Activated CD4-positive, alpha-beta T cell treated with anti-CD3 and anti-CD28 coated beads for 48 hours (primary cell): ENCODE data around the gene NFIA.
A peak's percentile ranks its signal among the peaks of the same experiment; 100 is the strongest.
"Not testable (repeated sequence)": the region's sequence is repeated elsewhere in the genome, so short reads cannot be mapped to it uniquely, and the experiment has no call there.

Source experiments
- DNase-seq: peaks from one replicate; pipeline ENCODE4 v3.0.0-alpha.2; 2020

NFIA gene

GRCh38 chr1:61255358-61255703 lies 173.0 kb downstream of the NFIA start:
- DNase-seq, result no peak

- DNase-seq, result no peak
Observed at GRCh38 chr1:61259379-61260148, 177.2 kb downstream of the NFIA start.

- no peak for DNase-seq
Observed at GRCh38 chr1:61260171-61260570, 177.8 kb downstream of the NFIA start.

GRCh38 chr1:61261595-61261994 lies 179.2 kb downstream of the NFIA start:
- DNase-seq, result no peak

- DNase-seq, result no peak
Observed at GRCh38 chr1:61263905-61264824, 181.8 kb downstream of the NFIA start.

GRCh38 chr1:61264825-61265242 lies 182.5 kb downstream of the NFIA start:
- DNase-seq, result no peak

- DNase-seq, result no peak
Observed at GRCh38 chr1:61265665-61266064, 183.3 kb downstream of the NFIA start.

- no peak for DNase-seq
Observed at GRCh38 chr1:61266738-61267137, 184.4 kb downstream of the NFIA start.

- DNase-seq, result no peak
Observed at GRCh38 chr1:61268546-61269240, 186.3 kb downstream of the NFIA start.

- DNase-seq, result no peak
Observed at GRCh38 chr1:61269602-61270001, 187.2 kb downstream of the NFIA start.

GRCh38 chr1:61270107-61270506 lies 187.7 kb downstream of the NFIA start:
- DNase-seq, result no peak

- DNase-seq, result peak; percentile 29
Observed at GRCh38 chr1:61270761-61271411, 188.5 kb downstream of the NFIA start.

GRCh38 chr1:61271412-61271789 lies 189.0 kb downstream of the NFIA start:
- DNase-seq, result peak; percentile 5

- DNase-seq, result no peak
Observed at GRCh38 chr1:61273167-61273705, 190.9 kb downstream of the NFIA start.

GRCh38 chr1:61273861-61274260 lies 191.5 kb downstream of the NFIA start:
- no peak for DNase-seq

- no peak for DNase-seq
Observed at GRCh38 chr1:61274939-61275338, 192.6 kb downstream of the NFIA start.

- DNase-seq, result no peak
Observed at GRCh38 chr1:61276246-61276645, 193.9 kb downstream of the NFIA start.

GRCh38 chr1:61277121-61277690 lies 194.8 kb downstream of the NFIA start:
- DNase-seq, result no peak

GRCh38 chr1:61278503-61278902 lies 196.1 kb downstream of the NFIA start:
- not testable (repeated sequence) for DNase-seq

- DNase-seq, result no peak
Observed at GRCh38 chr1:61278966-61279365, 196.6 kb downstream of the NFIA start.

- no peak for DNase-seq
Observed at GRCh38 chr1:61279570-61279969, 197.2 kb downstream of the NFIA start.

- DNase-seq, result no peak
Observed at GRCh38 chr1:61280452-61280851, 198.1 kb downstream of the NFIA start.
